HG03378 (cell line): ENCODE data around the gene CREB3L2.
"Not testable (repeated sequence)": the region's sequence is repeated elsewhere in the genome, so short reads cannot be mapped to it uniquely, and the experiment has no call there.

Source experiments
- ATAC-seq: cut with Tn5 transposase; IDR thresholded peaks from one replicate; pipeline ENCODE4 v1.9.1; 2021; ENCODE audit warnings: mild to moderate bottlenecking, moderate library complexity; ENCODE audit not compliant: unreplicated experiment

CREB3L2 gene

DNA sequence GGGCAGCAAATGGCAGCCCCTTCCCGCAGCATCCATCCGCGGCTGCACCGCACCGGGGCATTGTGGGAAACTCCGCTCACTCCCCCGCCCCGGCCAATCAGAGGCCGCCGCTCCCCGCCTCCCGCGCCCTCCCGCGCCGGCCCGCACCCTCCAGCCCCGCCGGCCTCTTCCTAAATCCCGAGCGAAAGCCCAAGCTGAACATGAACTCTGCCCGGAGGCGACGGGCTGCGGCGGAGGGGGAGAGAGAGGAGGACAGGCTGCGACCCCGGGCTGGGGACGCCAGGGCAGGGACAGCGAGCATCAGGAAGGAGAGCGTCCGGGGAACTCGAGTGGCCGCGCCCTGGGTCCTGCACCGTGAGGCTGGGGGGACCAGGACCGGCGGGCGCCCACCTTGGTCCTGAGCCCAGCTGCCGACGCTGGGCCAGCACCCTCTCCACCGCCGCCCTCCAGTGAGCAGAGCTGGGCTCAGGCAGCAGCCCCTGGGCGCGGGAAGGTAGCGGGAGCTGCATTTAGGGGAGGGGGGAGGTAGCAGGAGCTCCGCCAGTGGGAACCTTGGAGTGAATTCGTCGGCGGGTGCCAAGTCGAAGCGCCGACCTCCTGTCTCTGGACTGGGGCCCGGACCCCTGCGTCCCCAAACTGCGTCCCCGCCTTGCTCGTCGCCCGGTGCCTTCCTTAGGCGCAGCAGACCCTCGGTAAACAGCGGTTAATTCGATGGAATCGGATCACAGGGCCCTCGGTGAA lies 154.9 kb downstream of the CREB3L2 start, which contains the start of gene DGKI:
TSS of gene DGKI (minus strand) at position 148 of the 741 bp plus-strand sequence.
- ATAC-seq: no peak

DNA sequence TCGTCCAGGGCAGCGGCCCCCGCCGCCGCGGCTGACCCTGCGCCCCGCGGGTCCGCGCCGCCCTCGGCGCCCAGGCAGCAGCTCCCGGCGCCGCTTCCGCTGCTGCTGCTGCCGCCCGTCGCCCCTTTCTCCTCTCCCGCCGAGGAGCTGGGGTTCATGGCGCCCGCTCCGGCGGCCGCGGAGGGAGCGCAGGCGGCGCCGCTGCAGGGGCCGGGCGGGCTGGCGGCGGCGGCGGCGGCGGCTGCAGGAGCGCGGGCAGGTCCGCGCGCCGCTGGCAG lies 155.4 kb downstream of the CREB3L2 start:
- no peak for ATAC-seq

DNA sequence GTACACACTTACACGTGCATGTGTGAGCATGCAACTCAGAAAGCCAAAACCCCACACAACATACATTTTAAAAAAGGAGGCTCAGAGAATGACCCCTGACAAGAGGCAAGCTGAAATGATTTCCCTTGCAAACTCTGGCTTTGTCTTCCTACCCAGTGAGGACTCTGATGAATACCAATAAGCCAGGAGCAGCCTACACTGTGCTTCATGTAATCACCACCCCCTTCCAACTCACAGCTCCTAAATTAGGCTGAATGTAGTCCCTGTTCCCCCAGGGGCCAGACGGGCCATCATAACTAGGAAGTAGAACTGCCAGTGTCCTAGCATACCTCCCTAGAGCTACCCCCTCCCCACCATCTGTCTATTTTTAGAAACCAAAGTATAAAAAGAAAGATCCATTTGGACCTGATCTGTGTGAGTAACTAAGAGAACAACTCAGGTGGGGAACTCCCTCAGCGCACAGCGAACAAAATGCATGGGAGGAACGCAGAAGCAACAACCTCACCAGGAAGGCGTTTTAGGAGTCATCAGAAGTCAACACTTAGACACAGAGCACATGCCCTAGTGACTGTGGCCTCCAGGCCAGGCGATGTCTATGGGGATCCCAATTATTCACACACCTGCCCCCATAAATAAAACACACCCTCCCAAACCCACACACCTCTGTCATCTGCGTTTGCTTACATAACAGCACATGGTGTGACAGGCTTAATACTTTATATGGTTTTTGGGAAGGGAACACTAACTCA lies 157.0 kb downstream of the CREB3L2 start:
- no peak for ATAC-seq

- no peak for ATAC-seq
Measured at GRCh38 chr7:137839903-137840779, 161.7 kb downstream of the CREB3L2 start.

DNA sequence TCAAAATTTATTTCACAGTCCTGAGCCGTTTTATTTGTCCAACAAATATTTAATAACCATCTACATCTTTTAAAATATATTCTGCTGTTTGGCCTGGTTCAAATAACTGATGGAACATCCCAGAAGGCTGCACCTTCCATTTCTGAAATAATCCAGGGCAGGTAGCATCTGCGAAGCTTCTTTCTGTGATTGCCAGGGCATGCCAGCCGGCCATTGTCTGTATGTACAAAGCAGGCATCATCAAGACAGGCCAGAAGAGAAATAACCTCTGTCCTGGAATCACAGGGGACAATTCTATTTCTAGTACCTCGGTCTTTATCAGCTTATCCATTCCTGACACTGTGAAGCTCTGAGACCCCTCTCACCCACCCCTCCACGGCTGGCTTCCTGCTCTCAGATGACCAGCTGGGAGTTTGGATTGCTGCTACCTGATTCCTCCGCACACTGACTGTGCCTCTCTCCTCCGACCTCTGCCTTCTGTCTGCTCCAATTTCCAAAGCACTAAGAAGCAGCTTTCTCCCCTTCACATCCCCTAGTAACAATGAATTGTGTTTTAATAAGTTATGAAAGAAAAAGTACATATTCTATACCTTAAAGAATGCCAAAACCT lies 163.1 kb downstream of the CREB3L2 start:
- ATAC-seq: no peak

- ATAC-seq: no peak
Measured at GRCh38 chr7:137836541-137836940, 165.3 kb downstream of the CREB3L2 start.

DNA sequence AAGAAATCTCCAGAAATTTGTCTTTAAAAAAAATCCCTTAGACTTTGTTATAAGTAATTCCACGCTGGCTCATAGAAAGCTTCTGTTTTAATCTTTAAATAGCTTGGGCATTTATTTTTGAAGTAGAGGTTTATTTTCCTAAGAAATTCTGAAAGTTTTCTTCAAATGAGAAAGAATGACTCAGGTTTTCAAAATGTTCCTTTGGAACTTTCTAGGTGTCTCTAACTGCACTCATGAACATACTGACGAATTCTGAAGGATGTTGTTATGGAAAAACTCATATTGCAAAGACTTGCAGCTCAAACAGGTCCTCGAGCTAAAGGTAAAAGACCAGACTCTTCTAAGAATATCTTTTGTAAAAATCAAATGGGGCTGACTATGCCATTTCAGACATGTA lies 165.8 kb downstream of the CREB3L2 start:
- ATAC-seq: no peak

DNA sequence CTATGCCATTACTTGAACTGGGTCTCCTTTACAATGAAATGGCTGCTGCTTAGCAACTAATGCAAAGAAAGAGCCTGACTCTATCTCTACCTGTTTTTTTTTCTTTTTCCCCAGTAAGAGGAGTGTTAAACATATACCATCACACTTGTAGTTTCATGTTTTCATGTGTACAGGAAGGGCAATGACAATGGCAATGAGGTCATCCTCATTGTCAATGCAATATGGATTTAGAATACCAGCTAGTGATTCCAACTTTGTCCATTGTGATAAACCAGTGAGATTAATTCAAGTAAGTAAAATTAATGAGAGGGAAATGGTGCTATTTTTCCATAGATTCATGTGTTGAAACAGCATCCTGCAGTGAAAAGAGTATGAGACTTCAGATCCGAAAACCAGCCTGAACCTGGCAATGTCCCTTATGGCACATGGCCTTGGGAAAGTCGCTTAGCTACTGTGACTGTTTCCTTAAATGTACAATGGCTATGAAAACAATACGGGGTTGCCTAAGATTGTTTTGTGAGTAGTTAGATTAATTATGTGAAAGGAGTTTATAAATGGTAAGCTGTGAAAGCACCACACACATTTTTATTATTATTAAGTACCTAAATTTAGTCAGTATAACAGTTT lies 166.3 kb downstream of the CREB3L2 start:
- no peak for ATAC-seq

DNA sequence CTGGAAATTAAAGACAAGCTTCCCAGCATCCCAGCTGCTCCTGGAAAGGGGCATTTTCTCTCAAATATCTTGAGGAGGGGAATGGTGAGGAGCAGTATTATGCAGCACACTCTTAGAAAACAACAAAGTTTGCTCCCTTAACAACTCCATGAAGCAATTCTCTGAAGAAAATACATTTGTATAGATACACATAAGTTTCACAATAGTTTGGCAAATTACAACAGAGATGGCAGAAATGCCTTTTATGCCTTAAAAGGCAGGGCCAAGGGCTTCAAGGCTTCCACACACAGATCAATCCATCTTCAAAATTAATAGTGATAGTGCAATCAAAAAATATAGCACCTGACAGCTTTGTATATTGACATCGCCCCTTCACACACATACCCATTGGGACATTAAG lies 167.3 kb downstream of the CREB3L2 start:
- ATAC-seq: no peak

DNA sequence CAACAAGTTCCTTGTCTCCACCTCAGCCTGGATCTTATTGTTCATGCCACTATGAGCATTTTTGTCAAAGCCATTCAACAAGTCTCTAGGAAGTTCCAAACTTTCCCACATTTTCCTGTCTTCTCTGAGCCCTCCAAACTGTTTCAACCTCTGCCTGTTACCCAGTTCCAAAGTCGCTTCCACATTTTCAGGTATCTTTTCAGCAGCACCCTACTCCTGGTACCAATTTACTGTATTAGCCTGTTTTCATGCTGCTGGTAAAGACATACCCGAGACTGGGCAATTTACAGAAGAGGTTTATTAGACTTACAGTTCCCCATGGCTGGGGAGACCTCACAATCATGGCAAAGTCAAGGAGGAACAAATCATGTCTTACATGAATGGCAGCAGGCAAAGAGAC lies 168.9 kb downstream of the CREB3L2 start:
- not testable (repeated sequence) for ATAC-seq

DNA sequence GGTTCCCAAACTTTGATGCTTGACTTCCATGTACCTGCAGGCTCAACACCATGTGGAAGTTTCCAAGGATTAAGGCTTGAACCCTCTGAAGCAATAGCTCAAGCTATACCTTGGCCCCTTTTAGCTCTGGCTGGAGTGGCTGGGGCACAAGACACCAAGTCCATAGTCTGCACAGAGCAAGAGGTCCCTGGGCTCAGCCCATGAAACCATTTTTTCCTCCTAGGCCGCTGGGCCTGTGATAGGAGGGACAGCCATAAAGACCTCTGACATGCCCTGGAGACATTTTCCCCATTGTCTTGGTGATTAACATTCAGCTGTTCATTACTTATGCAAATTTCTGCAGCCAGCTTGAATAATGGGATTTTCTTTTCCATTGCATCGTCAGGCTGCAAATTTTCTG lies 169.5 kb downstream of the CREB3L2 start:
- ATAC-seq: no peak

GRCh38 chr7:137831555-137831954 lies 170.3 kb downstream of the CREB3L2 start:
- ATAC-seq: not testable (repeated sequence)

- no peak for ATAC-seq
Measured at GRCh38 chr7:137829337-137829992, 172.4 kb downstream of the CREB3L2 start.

DNA sequence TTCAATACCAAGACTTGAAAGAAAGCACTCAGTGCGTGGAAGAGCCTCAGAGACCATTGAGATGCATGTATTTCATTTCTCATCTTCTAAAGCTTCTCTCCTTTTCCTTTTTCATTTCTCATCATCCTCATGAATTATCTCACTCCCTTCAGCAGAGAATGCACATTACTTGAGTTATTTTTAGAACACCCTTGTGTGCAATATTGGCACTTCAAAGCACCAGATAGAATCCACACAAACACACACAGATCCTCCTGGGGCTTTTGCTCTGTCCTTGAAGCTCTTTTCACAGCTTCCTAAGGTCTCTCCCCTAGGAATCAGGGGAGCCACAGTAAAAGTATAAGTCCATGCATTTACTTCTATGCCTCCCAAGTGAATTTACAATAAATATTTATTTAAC lies 173.4 kb downstream of the CREB3L2 start:
- ATAC-seq: no peak

DNA sequence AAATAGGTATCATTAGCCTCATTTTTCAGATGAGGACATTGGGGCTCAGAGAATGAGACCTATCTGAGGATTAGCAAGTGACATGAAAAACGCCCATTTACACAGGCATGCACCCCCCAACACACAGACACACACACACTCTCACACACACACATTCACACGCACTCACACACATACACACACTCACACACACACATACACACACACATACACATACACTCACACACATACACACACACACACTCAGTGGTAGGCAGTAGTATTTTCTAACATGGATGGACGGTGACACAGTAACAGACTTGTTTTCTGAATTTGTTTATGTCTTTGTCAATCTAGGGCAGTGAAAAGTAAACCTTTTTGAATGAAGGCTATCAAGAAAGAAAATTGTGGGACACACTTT lies 176.4 kb downstream of the CREB3L2 start:
- no peak for ATAC-seq
